Mesothelial cell of epicardium (in vitro differentiated cells): ENCODE measurements around the gene TOM1L2. TPM values are rescaled to one million over a fixed set of nuclear protein-coding genes. Genes with fewer than 3 reads are reported as not detected.

ENCODE experiments used
- DNase-seq, 2 experiments: peaks; one replicate each; pipeline ENCODE4 v3.0.0; 2021; ENCODE audit warnings: low spot score in 2 of 2; ENCODE audit not compliant: unreplicated experiment in 2 of 2
- H3K27ac Mint-ChIP-seq: 2 replicates; pipeline ENCODE4 v1.8.0; 2021; ENCODE audit warnings: mixed read lengths
- H3K27me3 Mint-ChIP-seq: 2 replicates; pipeline ENCODE4 v1.8.0; 2021; ENCODE audit warnings: low read depth, mixed read lengths
- H3K36me3 Mint-ChIP-seq: 2 replicates; pipeline ENCODE4 v1.8.0; 2021; ENCODE audit warnings: mixed read lengths
- H3K4me1 Mint-ChIP-seq: 2 replicates; pipeline ENCODE4 v1.8.0; 2021; ENCODE audit warnings: mixed read lengths
- H3K4me3 Mint-ChIP-seq: 2 replicates; pipeline ENCODE4 v1.8.0; 2021; ENCODE audit warnings: mild to moderate bottlenecking, moderate library complexity, mixed read lengths
- H3K9me3 Mint-ChIP-seq: 2 replicates; pipeline ENCODE4 v1.8.0; 2021; ENCODE audit warnings: mixed read lengths
- CTCF ChIP-seq: fragments of 200-600 bp; sonication (generic); IDR thresholded peaks from one replicate; pipeline ENCODE4 v1.5.0; 2021; ENCODE audit warnings: antibody characterized with exemption; ENCODE audit not compliant: unreplicated experiment
- total RNA-seq: library from RNA; stranded (reverse); gene quantifications from 3 replicates; pipeline ENCODE4 v1.2.1, GENCODE V29; 2021

Gene TOM1L2
- total RNA-seq, result 122 to 126 TPM (median 123 TPM) in 3 replicates

GRCh38 chr17:17972126-17972951 is at the start of gene TOM1L2, which contains the start of gene DRC3:
Gene TOM1L2, minus strand, starts transcription at chr17:17972400. Its CDS starts 87 bp downstream, at chr17:17972313.
Gene DRC3, plus strand, starts transcription at chr17:17972862. Its CDS starts 4,737 bp downstream, at chr17:17977599.
- H3K4me3 Mint-ChIP-seq, result peak within 1 kb of the TSS; percentile 93
- no peaks in the 10 kb centered on the region for H3K27me3 Mint-ChIP-seq
- H3K9me3 Mint-ChIP-seq, result no peaks in the 10 kb centered on the region
- H3K36me3 Mint-ChIP-seq, result no peaks in the 10 kb centered on the region
- peak within 1 kb of the TSS; percentile 93 for H3K27ac Mint-ChIP-seq
- no peak for TF ChIP-seq CTCF
- peaks cover 43% of the 10 kb centered on the region for H3K4me1 Mint-ChIP-seq
- DNase-seq, result peak; percentile 99 to 100

GRCh38 chr17:18021372-18021771 is 49.2 kb upstream of the TOM1L2 start:
- H3K9me3 Mint-ChIP-seq, result no peaks in the 10 kb centered on the region
- no peak overlapping the region for H3K27ac Mint-ChIP-seq
- H3K27me3 Mint-ChIP-seq, result no peaks in the 10 kb centered on the region
- no peak for TF ChIP-seq CTCF
- no peak for DNase-seq
- H3K4me3 Mint-ChIP-seq, result no peak overlapping the region
- H3K36me3 Mint-ChIP-seq, result peaks cover 5% of the 10 kb centered on the region
- H3K4me1 Mint-ChIP-seq, result peaks cover 16% of the 10 kb centered on the region

- H3K4me1 Mint-ChIP-seq, result peaks cover 16% of the 10 kb centered on the region
- H3K36me3 Mint-ChIP-seq, result peaks cover 5% of the 10 kb centered on the region
- H3K9me3 Mint-ChIP-seq, result no peaks in the 10 kb centered on the region
- no peak for DNase-seq
- H3K27me3 Mint-ChIP-seq, result no peaks in the 10 kb centered on the region
- TF ChIP-seq CTCF, result no peak
- H3K4me3 Mint-ChIP-seq, result no peak overlapping the region
- peak overlapping the region; percentile 16 for H3K27ac Mint-ChIP-seq
Observed at GRCh38 chr17:18020971-18021370, 48.8 kb upstream of the TOM1L2 start.

- peaks cover 16% of the 10 kb centered on the region for H3K4me1 Mint-ChIP-seq
- no peak for DNase-seq
- no peaks in the 10 kb centered on the region for H3K27me3 Mint-ChIP-seq
- H3K4me3 Mint-ChIP-seq, result no peak overlapping the region
- H3K9me3 Mint-ChIP-seq, result no peaks in the 10 kb centered on the region
- H3K27ac Mint-ChIP-seq, result peak overlapping the region; percentile 47
- TF ChIP-seq CTCF, result no peak
- peaks cover 6% of the 10 kb centered on the region for H3K36me3 Mint-ChIP-seq
Observed at GRCh38 chr17:18019838-18020154, 47.6 kb upstream of the TOM1L2 start.

GRCh38 chr17:18018411-18018921 is 46.3 kb upstream of the TOM1L2 start:
- peaks cover 16% of the 10 kb centered on the region for H3K4me1 Mint-ChIP-seq
- no peak overlapping the region for H3K27ac Mint-ChIP-seq
- no peak for DNase-seq

More at GRCh38 chr17:18018411-18018921, 46.3 kb upstream of the TOM1L2 start:
- no peak for TF ChIP-seq CTCF
- no peaks in the 10 kb centered on the region for H3K27me3 Mint-ChIP-seq
- H3K4me3 Mint-ChIP-seq, result no peak overlapping the region
- no peaks in the 10 kb centered on the region for H3K9me3 Mint-ChIP-seq
- peaks cover 5% of the 10 kb centered on the region for H3K36me3 Mint-ChIP-seq
